DOHH2 (cell line): ENCODE results near the gene PREX1.

ENCODE experiments used
- H3F3A ChIP-seq: fragments of 200-600 bp; sonication (generic), shearing (Covaris generic); 2 replicates; pipeline ENCODE4 v1.6.0; 2016; ENCODE audit warnings: antibody characterized with exemption, mild to moderate bottlenecking; ENCODE audit not compliant: control insufficient read depth, insufficient read depth
- H3K27ac ChIP-seq: fragments of 200-600 bp; sonication (generic); 2 replicates; pipeline ENCODE4 v1.5.1; 2014; ENCODE audit warnings: low read depth, mild to moderate bottlenecking, low read length, moderate library complexity
- H3K27me3 ChIP-seq: fragments of 200-600 bp; sonication (generic); 2 replicates; pipeline ENCODE4 v1.6.1; 2014; ENCODE audit warnings: mild to moderate bottlenecking, low read length, mixed read lengths; ENCODE audit not compliant: control insufficient read depth
- H3K36me3 ChIP-seq: fragments of 200-600 bp; sonication (generic); 2 replicates; pipeline ENCODE4 v1.6.1; 2014; ENCODE audit warnings: mild to moderate bottlenecking, low read length, moderate library complexity, mixed read lengths; ENCODE audit not compliant: control insufficient read depth
- H3K4me1 ChIP-seq: fragments of 200-600 bp; sonication (generic); 2 replicates; pipeline ENCODE4 v1.6.1; 2014; ENCODE audit warnings: mild to moderate bottlenecking, low read length, mixed read lengths; ENCODE audit not compliant: control insufficient read depth
- H3K4me2 ChIP-seq: fragments of 200-600 bp; sonication (generic); 2 replicates; pipeline ENCODE4 v1.6.0; 2014; ENCODE audit warnings: mild to moderate bottlenecking, low read length, moderate library complexity
- H3K4me3 ChIP-seq: fragments of 200-600 bp; sonication (generic); 2 replicates; pipeline ENCODE4 v1.5.1; 2014; ENCODE audit warnings: mild to moderate bottlenecking, low read length, mixed read lengths
- H3K79me2 ChIP-seq: fragments of 200-600 bp; sonication (generic); 2 replicates; pipeline ENCODE4 v1.6.1; 2014; ENCODE audit warnings: mild to moderate bottlenecking, low read length, mixed read lengths; ENCODE audit not compliant: control insufficient read depth
- H3K9me2 ChIP-seq: fragments of 200-600 bp; sonication (generic); replicated peaks from 2 replicates; pipeline ENCODE4 v1.6.1; 2014; ENCODE audit warnings: mild to moderate bottlenecking, low read length, mixed read lengths; ENCODE audit not compliant: control insufficient read depth
- H3K9me3 ChIP-seq: fragments of 200-600 bp; sonication (generic); 2 replicates; pipeline ENCODE4 v1.6.1; 2014; ENCODE audit warnings: antibody characterized with exemption, low read length, mixed read lengths; ENCODE audit not compliant: control insufficient read depth, insufficient read depth
- H4K20me1 ChIP-seq: fragments of 200-600 bp; sonication (generic); 2 replicates; pipeline ENCODE4 v1.6.0; 2014; ENCODE audit warnings: low read depth, mild to moderate bottlenecking, antibody characterized with exemption, low read length, moderate library complexity; ENCODE audit not compliant: control insufficient read depth, insufficient read depth
- EZH2phosphoT487 ChIP-seq: fragments of 200-600 bp; sonication (generic); IDR thresholded peaks from 2 replicates; pipeline ENCODE4 v1.6.1; 2017; ENCODE audit warnings: borderline replicate concordance, mild to moderate bottlenecking, antibody characterized with exemption, low read length, moderate library complexity, mixed read lengths
- TF ChIP-seq, protein P1 (sequence below): fragments of 200-600 bp; sonication (generic); IDR thresholded peaks from one replicate; pipeline ENCODE4 v1.5.1; 2014; ENCODE audit warnings: antibody characterized with exemption, mild to moderate bottlenecking, low read depth, low read length; ENCODE audit not compliant: poor library complexity, severe bottlenecking

PREX1 gene

DNA sequence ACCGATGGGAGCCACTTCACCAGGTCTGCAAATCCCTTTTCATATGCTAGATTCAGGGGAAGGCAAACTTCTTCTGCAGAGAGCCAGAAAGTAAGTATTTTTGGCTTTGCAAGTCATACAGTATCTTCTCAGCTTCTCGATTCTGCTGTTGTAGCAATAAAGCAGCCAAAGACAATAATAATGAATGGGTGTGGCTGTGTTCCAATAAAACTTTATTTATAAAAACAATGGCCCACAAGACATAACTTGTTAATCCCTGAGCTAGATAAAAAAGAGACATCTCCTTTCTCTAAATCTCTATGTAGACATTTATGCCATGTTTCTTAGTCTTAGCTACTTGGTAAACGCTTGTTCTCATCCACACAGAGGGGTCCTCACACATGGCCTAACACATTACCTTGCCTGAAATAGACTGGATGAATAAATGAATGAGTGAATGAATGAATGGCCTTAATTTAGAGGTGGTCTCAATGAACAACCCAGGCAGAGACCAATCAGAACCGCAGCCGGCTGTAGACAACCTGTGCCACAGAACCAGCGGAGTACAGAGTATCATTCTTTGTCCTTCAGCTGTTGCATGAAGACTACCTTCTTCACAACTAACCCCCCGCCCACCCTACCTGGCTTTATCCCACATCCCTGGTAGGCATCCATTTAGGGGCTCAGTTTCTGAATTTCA, 13.5 kb upstream of the PREX1 start:
- Histone ChIP-seq H3K27ac (no peak overlapping the region), H3F3A (0 out of 2 replicates have a peak, but pooled peaks cover 2% of the 10 kb centered on the region), H3K79me2 (no peaks in the 10 kb centered on the region), H3K27me3 (no peaks in the 10 kb centered on the region), H3K9me2 (no peaks in the 10 kb centered on the region), H3K4me1 (peaks cover 47% of the 10 kb centered on the region), H3K36me3 (no peaks in the 10 kb centered on the region), H4K20me1 (no peaks in the 10 kb centered on the region), H3K9me3 (no peaks in the 10 kb centered on the region), H3K4me3 (no peak overlapping the region), H3K4me2 (peak overlapping the region; percentile 41; the same call in 1 of the 2 replicates)
- TF ChIP-seq, protein P1, sequence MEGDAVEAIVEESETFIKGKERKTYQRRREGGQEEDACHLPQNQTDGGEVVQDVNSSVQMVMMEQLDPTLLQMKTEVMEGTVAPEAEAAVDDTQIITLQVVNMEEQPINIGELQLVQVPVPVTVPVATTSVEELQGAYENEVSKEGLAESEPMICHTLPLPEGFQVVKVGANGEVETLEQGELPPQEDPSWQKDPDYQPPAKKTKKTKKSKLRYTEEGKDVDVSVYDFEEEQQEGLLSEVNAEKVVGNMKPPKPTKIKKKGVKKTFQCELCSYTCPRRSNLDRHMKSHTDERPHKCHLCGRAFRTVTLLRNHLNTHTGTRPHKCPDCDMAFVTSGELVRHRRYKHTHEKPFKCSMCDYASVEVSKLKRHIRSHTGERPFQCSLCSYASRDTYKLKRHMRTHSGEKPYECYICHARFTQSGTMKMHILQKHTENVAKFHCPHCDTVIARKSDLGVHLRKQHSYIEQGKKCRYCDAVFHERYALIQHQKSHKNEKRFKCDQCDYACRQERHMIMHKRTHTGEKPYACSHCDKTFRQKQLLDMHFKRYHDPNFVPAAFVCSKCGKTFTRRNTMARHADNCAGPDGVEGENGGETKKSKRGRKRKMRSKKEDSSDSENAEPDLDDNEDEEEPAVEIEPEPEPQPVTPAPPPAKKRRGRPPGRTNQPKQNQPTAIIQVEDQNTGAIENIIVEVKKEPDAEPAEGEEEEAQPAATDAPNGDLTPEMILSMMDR, result no peak
- TF ChIP-seq EZH2phosphoT487, result no peak

DNA sequence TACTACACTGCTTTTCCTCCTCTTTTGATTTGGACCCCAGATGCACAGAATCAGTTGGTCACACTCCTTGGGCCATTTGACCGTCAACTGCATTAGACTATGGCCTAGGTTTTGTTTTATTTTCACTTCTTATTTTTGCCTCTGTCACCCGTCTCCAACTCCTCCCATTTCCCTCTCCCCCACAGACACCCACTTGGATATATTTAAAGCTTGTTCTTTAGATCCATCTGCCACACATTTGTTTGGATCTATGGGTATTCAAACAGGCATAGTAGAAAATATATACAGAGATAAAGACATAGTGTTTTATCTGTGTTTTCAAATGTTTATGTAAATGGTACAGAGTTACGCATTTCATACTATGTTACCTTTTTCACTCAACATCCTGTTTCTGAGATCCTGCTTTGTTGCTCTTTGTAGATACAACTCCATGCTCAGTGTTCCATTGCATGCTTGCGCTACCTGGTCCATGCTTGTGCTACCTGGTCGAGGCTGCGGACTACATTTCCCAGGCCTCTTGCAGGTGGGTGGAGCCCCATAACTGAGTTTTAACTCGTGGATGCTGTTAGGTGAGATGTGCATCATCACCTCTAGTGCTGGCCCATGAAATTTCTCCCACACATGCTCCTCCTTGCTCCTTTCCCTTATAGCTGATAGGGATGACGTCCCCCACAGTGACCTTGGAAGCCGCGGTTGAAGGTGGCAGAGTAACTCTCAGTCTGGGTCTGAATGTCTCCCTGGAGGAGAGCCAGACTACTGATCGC, 11.5 kb upstream of the PREX1 start:
- Histone ChIP-seq H3K4me1 (peaks cover 38% of the 10 kb centered on the region), H3K79me2 (no peaks in the 10 kb centered on the region), H3K27ac (no peak overlapping the region; the same call in 1 of the 2 replicates), H3K9me3 (no peaks in the 10 kb centered on the region), H4K20me1 (no peaks in the 10 kb centered on the region), H3F3A (no peaks in the 10 kb centered on the region), H3K4me2 (peak overlapping the region; percentile 47), H3K4me3 (peak overlapping the region; percentile 28), H3K27me3 (no peaks in the 10 kb centered on the region), H3K9me2 (no peaks in the 10 kb centered on the region), H3K36me3 (no peaks in the 10 kb centered on the region)
- TF ChIP-seq, protein P1, result no peak
- no peak for TF ChIP-seq EZH2phosphoT487

DNA sequence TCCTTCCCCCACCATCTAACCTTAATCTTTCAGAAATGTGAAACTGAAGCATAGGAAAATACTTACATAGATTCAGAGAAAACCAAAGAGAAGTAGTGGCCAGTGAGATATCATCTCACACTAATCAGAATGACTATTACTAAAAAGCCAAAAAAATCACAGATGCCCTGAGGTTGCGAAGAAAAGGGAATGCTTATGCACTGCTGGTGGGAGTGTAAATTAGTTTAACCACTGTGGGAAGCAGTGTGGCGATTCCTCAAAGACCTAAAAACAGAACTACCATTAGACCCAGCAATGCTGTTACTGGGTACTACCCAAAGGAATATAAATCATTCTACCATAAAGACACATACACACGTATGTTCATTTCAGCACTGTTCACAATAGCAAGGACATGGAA, 9.2 kb upstream of the PREX1 start:
- H3K27me3 ChIP-seq, result no peaks in the 10 kb centered on the region
- H4K20me1 ChIP-seq, result no peaks in the 10 kb centered on the region
- H3K4me3 ChIP-seq, result no peak overlapping the region
- H3K9me2 ChIP-seq, result no peaks in the 10 kb centered on the region
- no peaks in the 10 kb centered on the region for H3K79me2 ChIP-seq
- H3F3A ChIP-seq, result no peaks in the 10 kb centered on the region
- H3K9me3 ChIP-seq, result no peaks in the 10 kb centered on the region
- TF ChIP-seq, protein P1, result no peak
- TF ChIP-seq EZH2phosphoT487, result no peak
- no peak overlapping the region for H3K4me2 ChIP-seq
- H3K27ac ChIP-seq, result no peak overlapping the region
- no peaks in the 10 kb centered on the region for H3K36me3 ChIP-seq
- H3K4me1 ChIP-seq, result peaks cover 34% of the 10 kb centered on the region
